SJCRH30 (cell line): Measurements from ENCODE around the gene TMEM208. TPM values are rescaled to one million over a fixed set of nuclear protein-coding genes. Genes with fewer than 3 reads are reported as not detected.

ENCODE experiments used
- DNase-seq, 2 experiments: peaks; one replicate each; pipeline ENCODE4 v3.0.0-alpha.2; 2015 to 2020
- H3K27ac ChIP-seq: fragments of 250-450 bp; sonication (Bioruptor Pico); 2 replicates; pipeline ENCODE4 v1.5.1; 2020; ENCODE audit warnings: mild to moderate bottlenecking, moderate library complexity
- H3K27me3 ChIP-seq: fragments of 250-450 bp; sonication (Bioruptor Pico); 2 replicates; pipeline ENCODE4 v1.5.1; 2020; ENCODE audit warnings: mild to moderate bottlenecking, moderate library complexity
- H3K36me3 ChIP-seq: fragments of 250-450 bp; sonication (Bioruptor Pico); 2 replicates; pipeline ENCODE4 v1.5.1; 2020; ENCODE audit warnings: mild to moderate bottlenecking, moderate library complexity
- H3K4me1 ChIP-seq: fragments of 250-450 bp; sonication (Bioruptor Pico); 2 replicates; pipeline ENCODE4 v1.5.1; 2020; ENCODE audit warnings: mild to moderate bottlenecking, moderate library complexity
- H3K4me3 ChIP-seq: fragments of 250-450 bp; sonication (Bioruptor Pico); 2 replicates; pipeline ENCODE4 v1.5.1; 2020; ENCODE audit warnings: mild to moderate bottlenecking, moderate library complexity
- H3K9me3 ChIP-seq: fragments of 250-450 bp; sonication (Bioruptor Pico); replicated peaks from 2 replicates; pipeline ENCODE4 v1.5.1; 2020; ENCODE audit warnings: mild to moderate bottlenecking, moderate library complexity
- total RNA-seq: library from RNA; depleted of rRNA; stranded (reverse); fragments of >200 nt; shearing (Covaris generic); gene quantifications from 2 replicates; pipeline ENCODE4 v1.2.3, GENCODE V29; 2014

TMEM208 gene
- total RNA-seq, 1 experiment from 2014 or later = 33.0 TPM

- no peaks in the 10 kb centered on the region for H3K27me3 ChIP-seq
- H3K4me3 ChIP-seq = no peak overlapping the region
- peak; percentile 75 to 80 for DNase-seq
- H3K9me3 ChIP-seq = no peaks in the 10 kb centered on the region
- H3K27ac ChIP-seq = peak overlapping the region; percentile 51
- H3K4me1 ChIP-seq = peaks cover 38% of the 10 kb centered on the region
- no peaks in the 10 kb centered on the region for H3K36me3 ChIP-seq
Observed at GRCh38 chr16:67244387-67245185, 17.7 kb downstream of the TMEM208 start.

GRCh38 chr16:67245186-67245585 is 18.3 kb downstream of the TMEM208 start:
- DNase-seq = no peak
- Histone ChIP-seq H3K9me3 (no peaks in the 10 kb centered on the region), H3K4me1 (peaks cover 41% of the 10 kb centered on the region), H3K36me3 (no peaks in the 10 kb centered on the region), H3K27me3 (no peaks in the 10 kb centered on the region), H3K4me3 (no peak overlapping the region; the same call in 1 of the 2 replicates), H3K27ac (peak overlapping the region; percentile 51)

- H3K27ac ChIP-seq = peak overlapping the region; percentile 67
- H3K4me3 ChIP-seq = peak overlapping the region; percentile 72
- H3K9me3 ChIP-seq = no peaks in the 10 kb centered on the region
- no peak for DNase-seq
- H3K4me1 ChIP-seq = peaks cover 38% of the 10 kb centered on the region
- no peaks in the 10 kb centered on the region for H3K36me3 ChIP-seq
- no peaks in the 10 kb centered on the region for H3K27me3 ChIP-seq
Observed at GRCh38 chr16:67245674-67246080, 18.7 kb downstream of the TMEM208 start.

GRCh38 chr16:67246081-67246755 is 19.3 kb downstream of the TMEM208 start:
- DNase-seq = peak; percentile 92
- H3K9me3 ChIP-seq = no peaks in the 10 kb centered on the region

GRCh38 chr16:67246756-67247191 is 19.8 kb downstream of the TMEM208 start:
- H3K4me1 ChIP-seq = peaks cover 30% of the 10 kb centered on the region
- H3K36me3 ChIP-seq = no peaks in the 10 kb centered on the region
- no peak overlapping the region; the same call in 1 of the 2 replicates for H3K27ac ChIP-seq
- H3K4me3 ChIP-seq = peak overlapping the region; percentile 72
- H3K27me3 ChIP-seq = no peaks in the 10 kb centered on the region
- H3K9me3 ChIP-seq = no peaks in the 10 kb centered on the region
- DNase-seq = peak; percentile 21 to 45

More at GRCh38 chr16:67246081-67246755, 19.3 kb downstream of the TMEM208 start:
- H3K4me1 ChIP-seq = peaks cover 34% of the 10 kb centered on the region
- H3K27ac ChIP-seq = peak overlapping the region; percentile 67
- no peaks in the 10 kb centered on the region for H3K36me3 ChIP-seq
- no peaks in the 10 kb centered on the region for H3K27me3 ChIP-seq
- peak overlapping the region; percentile 72 for H3K4me3 ChIP-seq

- peak; percentile 98 for DNase-seq
- H3K4me3 ChIP-seq = peak within 1 kb of the TSS; percentile 72
- H3K4me1 ChIP-seq = peaks cover 30% of the 10 kb centered on the region
- H3K27ac ChIP-seq = peak within 1 kb of the TSS; percentile 67; the same call in 1 of the 2 replicates
- no peaks in the 10 kb centered on the region for H3K9me3 ChIP-seq
- no peaks in the 10 kb centered on the region for H3K36me3 ChIP-seq
- H3K27me3 ChIP-seq = no peaks in the 10 kb centered on the region
Observed at GRCh38 chr16:67247192-67248072, 20.5 kb downstream of the TMEM208 start, which contains the start of gene FHOD1. TSS of gene FHOD1 (minus strand) at chr16:67247481. CDS start at chr16:67247410, 71 bp downstream.

- Histone ChIP-seq H3K36me3 (no peaks in the 10 kb centered on the region), H3K4me3 (peak overlapping the region; percentile 72), H3K27me3 (no peaks in the 10 kb centered on the region), H3K4me1 (peaks cover 30% of the 10 kb centered on the region), H3K9me3 (no peaks in the 10 kb centered on the region), H3K27ac (peak overlapping the region; percentile 18; the same call in 1 of the 2 replicates)
- peak in 1 of 2 experiments; percentile 66 for DNase-seq
Observed at GRCh38 chr16:67248073-67248400, 21.1 kb downstream of the TMEM208 start.

GRCh38 chr16:67248401-67249177 is 21.7 kb downstream of the TMEM208 start, which contains the start of gene SLC9A5:
TSS of gene SLC9A5 (plus strand) at chr16:67248979. CDS start at chr16:67249015, 36 bp downstream.
- Histone ChIP-seq H3K4me1 (peaks cover 30% of the 10 kb centered on the region), H3K4me3 (peak within 1 kb of the TSS; percentile 72), H3K36me3 (no peaks in the 10 kb centered on the region), H3K27me3 (no peaks in the 10 kb centered on the region), H3K27ac (peak within 1 kb of the TSS; percentile 18; the same call in 1 of the 2 replicates), H3K9me3 (no peaks in the 10 kb centered on the region)
- peak; percentile 51 to 58 for DNase-seq

GRCh38 chr16:67249178-67250044 is 22.5 kb downstream of the TMEM208 start:
- Histone ChIP-seq H3K27me3 (no peaks in the 10 kb centered on the region), H3K36me3 (no peaks in the 10 kb centered on the region), H3K27ac (no peak overlapping the region), H3K9me3 (no peaks in the 10 kb centered on the region), H3K4me1 (peaks cover 23% of the 10 kb centered on the region), H3K4me3 (peak overlapping the region; percentile 72)
- DNase-seq = peak in 1 of 2 experiments; percentile 44

- no peak overlapping the region for H3K4me3 ChIP-seq
- H3K27ac ChIP-seq = no peak overlapping the region
- H3K9me3 ChIP-seq = no peaks in the 10 kb centered on the region
- H3K27me3 ChIP-seq = no peaks in the 10 kb centered on the region
- DNase-seq = no peak
- H3K4me1 ChIP-seq = peaks cover 17% of the 10 kb centered on the region
- no peaks in the 10 kb centered on the region for H3K36me3 ChIP-seq
Observed at GRCh38 chr16:67250045-67250327, 23.1 kb downstream of the TMEM208 start.

GRCh38 chr16:67252609-67253497 is 25.9 kb downstream of the TMEM208 start:
- Histone ChIP-seq H3K9me3 (no peaks in the 10 kb centered on the region), H3K4me1 (peaks cover 9% of the 10 kb centered on the region; the same call in 1 of the 2 replicates), H3K27me3 (no peaks in the 10 kb centered on the region), H3K4me3 (no peak overlapping the region), H3K36me3 (no peaks in the 10 kb centered on the region), H3K27ac (no peak overlapping the region)
- no peak for DNase-seq

GRCh38 chr16:67254801-67255552 is 28.0 kb downstream of the TMEM208 start:
- H3K36me3 ChIP-seq = no peaks in the 10 kb centered on the region
- H3K4me3 ChIP-seq = no peak overlapping the region
- no peak overlapping the region for H3K27ac ChIP-seq
- DNase-seq = no peak
- no peaks in the 10 kb centered on the region for H3K9me3 ChIP-seq
- H3K27me3 ChIP-seq = no peaks in the 10 kb centered on the region
- no peaks in the 10 kb centered on the region; the same call in 1 of the 2 replicates for H3K4me1 ChIP-seq
